GM12892 (cell line): ENCODE measurements around the gene FRMD3.

ENCODE experiments used
- POLR2A ChIP-seq: IDR thresholded peaks from 2 replicates; pipeline ENCODE4 v1.6.1; 2011; ENCODE audit warnings: low read depth, low read length, control low read depth
- POLR2AphosphoS5 ChIP-seq: IDR thresholded peaks from 2 replicates; pipeline ENCODE4 v1.6.1; 2011; ENCODE audit warnings: low read depth, low read length, control low read depth

GRCh38 chr9:83290692-83291091 is 247.5 kb downstream of the FRMD3 start:
- TF ChIP-seq POLR2AphosphoS5 (no peak), POLR2A (no peak)
